ENCODE data around the gene AKR7A2.

The AKR7A2 gene

GRCh38 chr1:19329188-19329587 lies 17.2 kb upstream of the AKR7A2 start:
- H3K4me3 ChIP-seq (ENCODE audit: low read length), result no peak overlapping the region
- no peaks in the 10 kb centered on the region for H3K27me3 ChIP-seq (ENCODE audit: control insufficient read depth, insufficient read depth, low read length)
- H3K4me1 ChIP-seq (ENCODE audit: control insufficient read depth, insufficient read depth, low read length), result no peaks in the 10 kb centered on the region
- peaks cover 27% of the 10 kb centered on the region for H3K36me3 ChIP-seq (ENCODE audit: control insufficient read depth, insufficient read depth, low read length)
- no peak overlapping the region for H3K9ac ChIP-seq (ENCODE audit: low read length)
- H3K27ac ChIP-seq (ENCODE audit: low read depth, low read length), result no peak overlapping the region

- no peak overlapping the region for H3K9ac ChIP-seq (ENCODE audit: low read length)
- H3K4me3 ChIP-seq (ENCODE audit: low read length), result no peak overlapping the region
- H3K36me3 ChIP-seq (ENCODE audit: control insufficient read depth, insufficient read depth, low read length), result peaks cover 27% of the 10 kb centered on the region
- no peaks in the 10 kb centered on the region for H3K27me3 ChIP-seq (ENCODE audit: control insufficient read depth, insufficient read depth, low read length)
- no peak overlapping the region for H3K27ac ChIP-seq (ENCODE audit: low read depth, low read length)
- no peaks in the 10 kb centered on the region for H3K4me1 ChIP-seq (ENCODE audit: control insufficient read depth, insufficient read depth, low read length)
These were observed 16.5 kb upstream of the AKR7A2 start for GRCh38 chr1:19328486-19328885.

GRCh38 chr1:19327736-19328135 lies 15.8 kb upstream of the AKR7A2 start:
- Histone ChIP-seq H3K4me3 (ENCODE audit: low read length) (no peak overlapping the region), H3K36me3 (ENCODE audit: control insufficient read depth, insufficient read depth, low read length) (peaks cover 27% of the 10 kb centered on the region), H3K4me1 (ENCODE audit: control insufficient read depth, insufficient read depth, low read length) (no peaks in the 10 kb centered on the region), H3K27me3 (ENCODE audit: control insufficient read depth, insufficient read depth, low read length) (no peaks in the 10 kb centered on the region), H3K9ac (ENCODE audit: low read length) (no peak overlapping the region), H3K27ac (ENCODE audit: low read depth, low read length) (no peak overlapping the region)

- H3K27ac ChIP-seq (ENCODE audit: low read depth, low read length), result no peak overlapping the region
- H3K36me3 ChIP-seq (ENCODE audit: control insufficient read depth, insufficient read depth, low read length), result peaks cover 30% of the 10 kb centered on the region
- H3K4me1 ChIP-seq (ENCODE audit: control insufficient read depth, insufficient read depth, low read length), result no peaks in the 10 kb centered on the region
- no peak overlapping the region for H3K9ac ChIP-seq (ENCODE audit: low read length)
- no peaks in the 10 kb centered on the region for H3K27me3 ChIP-seq (ENCODE audit: control insufficient read depth, insufficient read depth, low read length)
- no peak overlapping the region for H3K4me3 ChIP-seq (ENCODE audit: low read length)
These were observed 15.4 kb upstream of the AKR7A2 start for GRCh38 chr1:19327301-19327700.

- H3K36me3 ChIP-seq (ENCODE audit: control insufficient read depth, insufficient read depth, low read length), result peaks cover 31% of the 10 kb centered on the region
These were observed 14.8 kb upstream of the AKR7A2 start for GRCh38 chr1:19326748-19327065.

GRCh38 chr1:19325958-19326747 lies 14.2 kb upstream of the AKR7A2 start:
- Histone ChIP-seq H3K4me1 (ENCODE audit: control insufficient read depth, insufficient read depth, low read length) (no peaks in the 10 kb centered on the region), H3K36me3 (ENCODE audit: control insufficient read depth, insufficient read depth, low read length) (peaks cover 31% of the 10 kb centered on the region), H3K27me3 (ENCODE audit: control insufficient read depth, insufficient read depth, low read length) (no peaks in the 10 kb centered on the region), H3K4me3 (ENCODE audit: low read length) (no peak overlapping the region), H3K9ac (ENCODE audit: low read length) (no peak overlapping the region), H3K27ac (ENCODE audit: low read depth, low read length) (no peak overlapping the region)

More at GRCh38 chr1:19326748-19327065, 14.8 kb upstream of the AKR7A2 start:
- H3K4me3 ChIP-seq (ENCODE audit: low read length), result no peak overlapping the region
- H3K4me1 ChIP-seq (ENCODE audit: control insufficient read depth, insufficient read depth, low read length), result no peaks in the 10 kb centered on the region
- H3K9ac ChIP-seq (ENCODE audit: low read length), result no peak overlapping the region
- no peaks in the 10 kb centered on the region for H3K27me3 ChIP-seq (ENCODE audit: control insufficient read depth, insufficient read depth, low read length)
- H3K27ac ChIP-seq (ENCODE audit: low read depth, low read length), result no peak overlapping the region

GRCh38 chr1:19325368-19325957 lies 13.5 kb upstream of the AKR7A2 start:
- peaks cover 31% of the 10 kb centered on the region for H3K36me3 ChIP-seq (ENCODE audit: control insufficient read depth, insufficient read depth, low read length)
- H3K9ac ChIP-seq (ENCODE audit: low read length), result no peak overlapping the region

GRCh38 chr1:19324665-19324990 lies 12.7 kb upstream of the AKR7A2 start:
- H3K27me3 ChIP-seq (ENCODE audit: control insufficient read depth, insufficient read depth, low read length), result no peaks in the 10 kb centered on the region
- no peak overlapping the region for H3K9ac ChIP-seq (ENCODE audit: low read length)
- no peak overlapping the region for H3K27ac ChIP-seq (ENCODE audit: low read depth, low read length)
- no peaks in the 10 kb centered on the region for H3K4me1 ChIP-seq (ENCODE audit: control insufficient read depth, insufficient read depth, low read length)
- peaks cover 29% of the 10 kb centered on the region for H3K36me3 ChIP-seq (ENCODE audit: control insufficient read depth, insufficient read depth, low read length)
- H3K4me3 ChIP-seq (ENCODE audit: low read length), result no peak overlapping the region

More at GRCh38 chr1:19325368-19325957, 13.5 kb upstream of the AKR7A2 start:
- Histone ChIP-seq H3K4me1 (ENCODE audit: control insufficient read depth, insufficient read depth, low read length) (no peaks in the 10 kb centered on the region), H3K27ac (ENCODE audit: low read depth, low read length) (no peak overlapping the region), H3K27me3 (ENCODE audit: control insufficient read depth, insufficient read depth, low read length) (no peaks in the 10 kb centered on the region), H3K4me3 (ENCODE audit: low read length) (no peak overlapping the region)

GRCh38 chr1:19323987-19324664 lies 12.2 kb upstream of the AKR7A2 start:
- no peak overlapping the region for H3K4me3 ChIP-seq (ENCODE audit: low read length)
- H3K27ac ChIP-seq (ENCODE audit: low read depth, low read length), result no peak overlapping the region
- no peaks in the 10 kb centered on the region for H3K27me3 ChIP-seq (ENCODE audit: control insufficient read depth, insufficient read depth, low read length)
- H3K36me3 ChIP-seq (ENCODE audit: control insufficient read depth, insufficient read depth, low read length), result peaks cover 29% of the 10 kb centered on the region
- no peak overlapping the region for H3K9ac ChIP-seq (ENCODE audit: low read length)
- H3K4me1 ChIP-seq (ENCODE audit: control insufficient read depth, insufficient read depth, low read length), result no peaks in the 10 kb centered on the region

- Histone ChIP-seq H3K27me3 (ENCODE audit: control insufficient read depth, insufficient read depth, low read length) (no peaks in the 10 kb centered on the region), H3K9ac (ENCODE audit: low read length) (no peak overlapping the region), H3K4me1 (ENCODE audit: control insufficient read depth, insufficient read depth, low read length) (no peaks in the 10 kb centered on the region), H3K27ac (ENCODE audit: low read depth, low read length) (no peak overlapping the region), H3K36me3 (ENCODE audit: control insufficient read depth, insufficient read depth, low read length) (peaks cover 24% of the 10 kb centered on the region), H3K4me3 (ENCODE audit: low read length) (no peak overlapping the region)
These were observed 10.5 kb upstream of the AKR7A2 start for GRCh38 chr1:19322481-19322880.

- no peak overlapping the region for H3K9ac ChIP-seq (ENCODE audit: low read length)
- H3K36me3 ChIP-seq (ENCODE audit: control insufficient read depth, insufficient read depth, low read length), result peaks cover 14% of the 10 kb centered on the region
- no peak overlapping the region for H3K4me3 ChIP-seq (ENCODE audit: low read length)
- no peaks in the 10 kb centered on the region for H3K27me3 ChIP-seq (ENCODE audit: control insufficient read depth, insufficient read depth, low read length)
- H3K27ac ChIP-seq (ENCODE audit: low read depth, low read length), result no peak overlapping the region
- H3K4me1 ChIP-seq (ENCODE audit: control insufficient read depth, insufficient read depth, low read length), result no peaks in the 10 kb centered on the region
These were observed 9.1 kb upstream of the AKR7A2 start for GRCh38 chr1:19321071-19321470.

- H3K9ac ChIP-seq (ENCODE audit: low read length), result no peak overlapping the region
- no peak overlapping the region for H3K4me3 ChIP-seq (ENCODE audit: low read length)
- H3K4me1 ChIP-seq (ENCODE audit: control insufficient read depth, insufficient read depth, low read length), result no peaks in the 10 kb centered on the region
- peaks cover 4% of the 10 kb centered on the region for H3K36me3 ChIP-seq (ENCODE audit: control insufficient read depth, insufficient read depth, low read length)
- H3K27ac ChIP-seq (ENCODE audit: low read depth, low read length), result no peak overlapping the region
- H3K27me3 ChIP-seq (ENCODE audit: control insufficient read depth, insufficient read depth, low read length), result no peaks in the 10 kb centered on the region
These were observed 7.3 kb upstream of the AKR7A2 start for GRCh38 chr1:19319196-19319595.

All from rectal smooth muscle tissue (tissue), 1 donor.